HG03432 (cell line): ENCODE data around the gene TTLL7.

Experiments
- ATAC-seq: cut with Tn5 transposase; IDR thresholded peaks from one replicate; pipeline ENCODE4 v1.9.1; 2021; ENCODE audit warnings: mild to moderate bottlenecking, moderate library complexity; ENCODE audit not compliant: unreplicated experiment

TTLL7 gene

GRCh38 chr1:83887483-83887882 is 111.4 kb downstream of the TTLL7 start:
- no peak for ATAC-seq

- ATAC-seq: no peak
Measured at GRCh38 chr1:83883979-83884378, 115.0 kb downstream of the TTLL7 start.

GRCh38 chr1:83882906-83883305 is 116.0 kb downstream of the TTLL7 start:
- ATAC-seq: no peak

- no peak for ATAC-seq
Measured at GRCh38 chr1:83872515-83872914, 126.4 kb downstream of the TTLL7 start.

GRCh38 chr1:83864991-83865390 is 133.9 kb downstream of the TTLL7 start:
- no peak for ATAC-seq

- peak; percentile 96 for ATAC-seq
Measured at GRCh38 chr1:83860490-83861221, 138.3 kb downstream of the TTLL7 start.

GRCh38 chr1:83857716-83858115 is 141.2 kb downstream of the TTLL7 start:
- no peak for ATAC-seq

- ATAC-seq: no peak
Measured at GRCh38 chr1:83857103-83857502, 141.8 kb downstream of the TTLL7 start.

- no peak for ATAC-seq
Measured at GRCh38 chr1:83856381-83856780, 142.6 kb downstream of the TTLL7 start.

- ATAC-seq: no peak
Measured at GRCh38 chr1:83854456-83854855, 144.5 kb downstream of the TTLL7 start.

GRCh38 chr1:83850834-83851233 is 148.1 kb downstream of the TTLL7 start:
- ATAC-seq: peak; percentile 28

GRCh38 chr1:83849191-83850061 is 149.5 kb downstream of the TTLL7 start:
- peak; percentile 86 for ATAC-seq

GRCh38 chr1:83846138-83846537 is 152.8 kb downstream of the TTLL7 start:
- no peak for ATAC-seq

- no peak for ATAC-seq
Measured at GRCh38 chr1:83845437-83846071, 153.4 kb downstream of the TTLL7 start.

GRCh38 chr1:83844546-83844945 is 154.4 kb downstream of the TTLL7 start:
- ATAC-seq: no peak

GRCh38 chr1:83839566-83840173 is 159.3 kb downstream of the TTLL7 start:
- ATAC-seq: no peak

- no peak for ATAC-seq
Measured at GRCh38 chr1:83838573-83838972, 160.4 kb downstream of the TTLL7 start.

GRCh38 chr1:83836543-83836942 is 162.4 kb downstream of the TTLL7 start:
- ATAC-seq: peak; percentile 44

- no peak for ATAC-seq
Measured at GRCh38 chr1:83834621-83835264, 164.2 kb downstream of the TTLL7 start.

GRCh38 chr1:83832194-83832593 is 166.7 kb downstream of the TTLL7 start:
- ATAC-seq: no peak

GRCh38 chr1:83829106-83829505 is 169.8 kb downstream of the TTLL7 start:
- ATAC-seq: no peak
